Glomerular visceral epithelial cell (primary cell): ENCODE results near the gene TXNDC17.
"Not testable (repeated sequence)": the region's sequence is repeated elsewhere in the genome, so short reads cannot be mapped to it uniquely, and the experiment has no call there.

Experiments used
- DNase-seq: peaks from one replicate; pipeline ENCODE4 v3.0.0-alpha.2; 2016; ENCODE audit errors: extremely low spot score

TXNDC17 gene

DNA sequence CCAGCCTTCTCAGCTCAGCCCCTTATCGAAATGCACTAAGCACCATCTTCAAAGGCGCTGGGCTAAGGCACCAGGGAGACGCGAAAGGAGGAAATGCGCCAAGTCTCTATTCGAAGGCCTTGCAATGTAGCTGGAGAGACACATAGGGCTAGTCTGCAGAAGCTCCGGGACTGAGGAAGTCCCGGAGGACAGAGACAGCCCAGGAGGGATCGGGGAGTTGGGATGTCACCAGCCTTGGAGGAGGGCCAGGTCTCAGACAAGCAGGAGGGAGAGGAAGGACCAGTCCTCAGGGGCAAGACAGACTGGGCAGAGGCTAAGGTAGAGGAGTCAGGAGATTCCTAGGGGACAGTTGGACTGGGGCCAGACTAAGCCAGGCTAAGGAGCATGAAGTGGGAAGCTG is 19.2 kb downstream of the TXNDC17 start:
- no peak for DNase-seq

DNA sequence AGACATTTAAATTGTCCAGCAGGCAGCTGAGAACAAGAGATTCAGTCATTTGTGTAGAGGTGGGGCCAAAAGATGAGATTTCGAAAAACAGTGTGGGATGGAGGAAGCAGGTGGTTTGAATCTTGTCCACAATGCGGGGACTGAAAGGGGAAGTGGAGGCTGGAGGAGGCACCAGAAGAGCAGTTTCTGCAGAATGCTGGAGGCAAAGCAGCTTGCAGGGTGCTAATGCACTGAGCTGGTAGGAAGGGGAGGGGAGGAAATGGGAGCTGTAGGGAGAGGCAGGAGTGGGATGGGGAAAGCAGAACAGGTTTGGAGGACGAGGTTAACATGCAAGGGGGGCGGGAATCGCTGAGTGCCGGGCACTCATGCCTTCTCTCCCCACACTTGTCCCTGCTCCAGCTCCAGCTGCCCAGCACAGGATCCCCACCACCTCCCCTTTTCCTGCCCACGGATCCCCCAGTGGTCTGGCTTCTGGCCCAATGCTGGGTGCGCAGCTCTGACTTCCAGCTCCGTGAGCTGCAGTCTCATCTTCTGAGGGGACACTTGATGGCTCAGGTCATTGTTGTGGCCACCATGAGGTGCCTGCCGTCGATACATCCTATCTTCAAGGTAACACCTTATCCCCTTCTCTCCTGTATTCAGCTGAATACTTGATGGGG is 20.1 kb downstream of the TXNDC17 start:
- DNase-seq, result no peak

DNA sequence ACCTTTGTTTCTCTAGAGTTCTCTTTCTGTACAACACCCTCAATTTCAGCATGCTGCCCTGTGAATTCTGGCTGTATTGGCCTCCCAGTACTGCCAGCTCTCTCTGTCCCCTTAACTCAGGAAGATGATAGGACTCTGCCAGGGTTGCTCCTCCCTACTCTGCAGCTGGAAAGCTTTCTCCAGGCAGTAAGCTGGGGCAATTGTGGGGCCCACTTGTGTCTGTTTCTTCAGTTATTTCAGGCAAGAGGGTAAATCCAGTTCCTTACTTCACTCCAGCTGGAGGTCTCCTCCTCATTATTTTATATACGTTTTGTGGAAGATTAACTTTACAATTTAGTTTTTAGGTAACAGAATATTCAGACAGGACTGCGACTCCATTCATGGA is 20.6 kb downstream of the TXNDC17 start:
- no peak for DNase-seq

DNA sequence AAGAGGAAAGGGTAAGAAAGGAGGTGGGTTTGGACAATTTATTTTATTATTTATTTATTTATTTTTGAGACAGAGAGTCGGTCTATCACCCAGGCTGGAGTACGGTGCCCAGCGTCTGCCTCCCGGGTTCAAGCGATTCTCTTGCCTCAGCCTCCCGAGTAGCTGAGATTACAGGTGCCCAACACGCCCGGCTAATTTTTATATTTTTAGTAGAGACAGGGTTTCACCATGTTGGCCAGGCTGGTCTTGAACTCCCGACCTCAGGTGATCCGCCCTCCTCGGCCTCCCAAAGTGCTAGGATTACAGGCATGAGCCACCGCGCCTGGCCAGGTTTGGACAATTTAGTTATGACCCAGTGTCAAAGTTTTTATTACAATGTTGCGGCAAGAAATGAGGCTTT is 22.3 kb downstream of the TXNDC17 start:
- DNase-seq, result not testable (repeated sequence)

DNA sequence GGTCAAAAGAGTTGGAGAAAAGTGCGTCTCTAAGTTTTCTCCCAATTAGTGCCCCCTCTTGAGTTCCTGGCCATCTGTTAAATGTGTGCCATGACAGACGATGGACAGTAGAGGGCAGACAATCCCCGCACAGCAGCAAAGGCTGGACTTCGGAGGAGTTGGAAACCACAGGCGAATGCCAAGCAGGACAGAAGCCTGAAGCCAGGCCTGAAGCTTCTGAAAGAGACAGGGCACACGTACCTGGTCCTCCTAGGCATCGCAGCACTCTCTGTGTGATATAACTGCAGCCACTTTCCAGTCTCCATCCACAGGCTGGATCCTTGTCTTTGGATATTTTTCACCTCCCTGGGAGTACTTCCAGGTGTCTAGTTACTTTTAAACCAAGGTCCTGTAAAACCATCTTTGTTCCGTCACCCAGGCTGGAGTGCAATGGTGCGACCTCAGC is 25.2 kb downstream of the TXNDC17 start:
- peak; percentile 87 for DNase-seq

DNA sequence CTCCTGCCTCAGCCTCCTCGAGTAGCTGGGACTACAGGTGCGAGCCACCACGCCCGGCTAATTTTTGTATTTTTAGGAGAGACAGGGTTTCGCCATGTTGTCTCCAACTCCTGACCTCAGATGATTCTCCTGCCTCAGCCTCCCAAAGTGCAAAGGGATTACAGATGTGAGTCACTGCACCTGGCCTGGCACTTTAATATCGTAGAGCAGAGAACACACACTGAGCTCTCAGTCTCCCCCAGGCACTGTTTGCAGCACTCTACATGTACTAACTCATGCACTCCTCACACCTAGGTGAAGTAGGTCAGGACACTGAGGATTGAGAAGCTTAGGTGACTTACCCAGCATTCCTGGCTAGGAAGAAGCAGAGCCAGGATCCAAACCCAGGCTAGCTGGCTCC is 25.7 kb downstream of the TXNDC17 start:
- no peak for DNase-seq

DNA sequence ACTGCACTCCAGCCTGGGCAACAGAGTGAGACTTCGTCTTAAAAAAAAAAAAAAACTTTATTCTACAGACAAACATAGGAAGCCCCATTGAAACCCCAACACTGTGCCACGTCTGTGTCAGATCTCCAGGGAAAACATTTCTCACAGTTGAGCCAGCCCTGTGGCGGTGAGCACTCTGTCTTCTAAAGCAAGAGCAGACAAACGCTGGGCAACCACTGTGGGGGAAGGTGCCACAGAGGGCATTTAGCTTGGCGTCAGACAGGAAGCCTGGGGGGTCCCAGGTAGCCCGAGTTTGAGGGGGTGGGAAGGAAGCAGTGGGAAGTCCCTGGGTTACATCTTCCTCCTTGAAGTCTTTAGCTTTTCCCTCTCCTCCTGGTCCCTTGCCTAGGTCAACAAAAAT is 26.7 kb downstream of the TXNDC17 start:
- no peak for DNase-seq

DNA sequence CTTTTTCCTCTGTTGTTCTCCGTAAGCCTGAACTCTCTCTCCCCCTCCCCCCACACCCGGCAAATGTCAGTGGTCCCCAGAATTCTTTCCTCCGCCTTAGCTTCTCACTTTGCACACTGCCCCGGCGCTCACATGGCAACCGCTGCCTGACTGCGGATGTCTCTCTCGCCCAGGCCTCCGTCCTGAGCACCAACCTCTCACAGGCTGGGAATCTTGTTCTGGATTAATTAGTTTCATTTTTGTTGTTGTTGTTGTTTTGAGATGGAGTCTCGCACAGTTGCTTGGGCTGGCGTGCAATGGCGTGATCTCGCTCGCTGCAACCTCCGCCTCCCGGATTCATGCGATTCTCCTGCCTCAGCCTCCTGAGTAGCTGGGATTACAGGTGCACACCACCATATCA is 27.4 kb downstream of the TXNDC17 start:
- no peak for DNase-seq

DNA sequence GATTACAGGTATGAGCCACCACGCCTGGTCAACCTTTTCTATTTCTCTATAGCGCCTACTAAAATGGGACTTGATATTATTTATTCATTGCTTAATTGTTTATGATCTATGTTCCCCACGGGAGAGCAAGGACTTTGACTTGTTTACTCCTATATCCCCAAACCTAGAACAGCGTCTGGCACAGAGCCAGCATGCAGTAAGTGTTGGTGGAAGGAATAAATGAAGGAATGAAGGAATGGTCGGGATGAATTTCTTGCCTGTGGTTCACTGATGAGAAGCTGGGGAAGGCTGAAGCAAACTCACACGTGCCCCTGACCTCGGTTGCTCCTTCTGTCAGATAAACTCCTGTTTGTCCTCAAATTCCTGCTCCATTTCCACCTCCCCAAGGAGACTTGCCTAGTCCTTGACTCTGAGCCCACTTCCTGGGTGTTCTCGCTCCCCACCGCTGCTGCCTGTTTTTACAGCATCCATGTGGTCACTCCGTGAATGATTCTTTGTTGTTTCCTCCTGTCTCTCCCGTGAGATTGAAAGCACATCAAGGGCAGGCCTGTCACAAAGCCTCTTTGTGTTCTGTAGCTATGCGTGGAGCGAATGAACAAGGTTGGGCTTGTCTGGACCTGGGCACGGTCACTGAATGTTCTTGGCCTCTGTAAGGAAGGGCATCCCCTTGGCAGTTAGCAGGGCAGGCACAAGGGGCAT is 28.0 kb downstream of the TXNDC17 start:
- no peak for DNase-seq

DNA sequence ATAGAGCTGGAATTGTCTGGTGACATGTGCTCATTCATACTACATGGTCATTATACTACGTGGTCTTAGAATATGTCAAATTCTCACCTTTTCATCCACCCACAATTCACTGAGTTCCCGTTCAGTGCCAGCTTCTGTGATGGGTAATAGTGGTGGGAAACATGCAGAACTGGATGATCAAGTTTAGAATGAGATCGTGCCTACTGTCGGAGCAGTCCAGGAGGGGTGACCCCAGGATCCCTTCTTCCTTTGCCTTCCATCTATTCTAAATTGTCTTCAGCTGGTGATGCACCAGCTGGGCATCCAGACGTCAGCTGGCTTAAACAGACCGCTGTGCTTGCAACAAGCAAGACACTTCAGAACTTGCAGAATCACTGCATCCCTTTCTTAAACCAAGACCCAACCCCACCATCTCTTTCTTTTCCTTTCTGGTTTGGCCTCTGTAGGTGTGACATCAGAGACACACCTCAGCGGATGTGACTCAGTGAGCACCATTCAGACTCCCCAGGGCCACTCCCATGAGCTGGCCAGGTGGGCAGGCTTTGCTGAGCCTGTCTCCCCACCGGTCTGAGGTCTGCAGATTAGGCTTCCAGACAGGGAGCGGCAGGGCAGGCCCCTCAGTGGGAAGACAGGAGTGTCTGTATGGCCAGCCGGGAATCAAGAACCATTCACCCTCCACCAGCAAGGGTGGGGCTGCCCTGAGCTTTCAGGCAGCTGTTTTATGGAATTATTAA is 28.8 kb downstream of the TXNDC17 start:
- no peak for DNase-seq

DNA sequence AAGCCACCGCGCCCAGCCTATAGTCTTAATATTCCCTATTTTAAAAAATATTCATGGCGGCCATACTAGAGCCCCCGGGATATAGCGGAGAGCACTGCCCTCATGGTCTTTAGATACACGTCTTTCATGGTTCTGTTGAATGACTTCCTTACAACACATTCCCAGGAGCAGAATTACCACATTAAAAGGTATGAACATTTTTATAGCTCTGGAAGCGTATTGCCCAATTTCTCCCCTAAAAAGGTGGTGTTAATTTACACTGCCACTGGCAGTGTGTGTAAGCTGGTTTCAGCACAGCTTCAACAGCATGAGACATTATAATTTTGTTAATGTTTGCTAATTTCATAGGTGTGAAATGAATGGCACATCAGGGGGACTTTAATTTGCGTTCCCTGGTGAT is 29.7 kb downstream of the TXNDC17 start:
- no peak for DNase-seq

DNA sequence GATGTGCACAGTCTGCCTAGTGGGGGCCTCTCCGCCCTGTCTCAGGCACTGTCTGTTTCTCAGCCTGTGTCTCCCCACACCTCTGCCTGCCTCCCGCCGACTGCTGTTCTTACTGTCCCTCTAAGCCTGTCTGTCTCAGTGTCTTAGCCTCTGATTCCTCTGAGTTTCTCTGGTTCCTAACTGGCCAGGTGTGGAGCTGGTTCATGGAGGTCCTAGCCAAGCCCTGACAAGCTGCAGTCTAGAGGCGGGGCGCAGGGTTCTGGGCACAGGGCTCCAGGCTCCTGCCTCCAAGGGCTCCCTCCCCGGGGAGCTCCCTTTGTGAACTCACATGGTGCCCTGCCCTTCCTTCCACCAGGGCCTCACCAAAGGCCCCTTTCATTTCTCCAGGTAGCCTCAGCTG is 30.1 kb downstream of the TXNDC17 start:
- no peak for DNase-seq

DNA sequence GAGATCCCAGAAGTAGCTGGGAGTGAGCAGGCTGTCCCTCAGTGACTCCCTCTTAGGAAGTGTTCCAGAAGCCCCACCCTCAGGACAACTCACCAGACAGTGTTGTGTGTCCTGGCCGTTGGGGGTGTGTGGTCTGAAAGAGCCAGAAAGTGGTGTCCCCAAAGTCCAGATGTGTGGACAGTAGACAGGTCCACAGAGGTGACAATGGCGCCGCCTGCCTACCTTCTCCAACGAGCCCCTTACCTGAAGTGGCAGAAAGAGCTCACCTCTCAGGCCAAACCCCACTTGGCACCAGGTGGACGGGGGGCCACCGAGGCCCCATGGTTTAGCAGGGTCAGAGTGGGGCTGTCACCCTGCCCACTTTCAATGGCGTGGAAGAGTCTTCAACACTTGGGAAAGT is 30.6 kb downstream of the TXNDC17 start:
- no peak for DNase-seq

DNA sequence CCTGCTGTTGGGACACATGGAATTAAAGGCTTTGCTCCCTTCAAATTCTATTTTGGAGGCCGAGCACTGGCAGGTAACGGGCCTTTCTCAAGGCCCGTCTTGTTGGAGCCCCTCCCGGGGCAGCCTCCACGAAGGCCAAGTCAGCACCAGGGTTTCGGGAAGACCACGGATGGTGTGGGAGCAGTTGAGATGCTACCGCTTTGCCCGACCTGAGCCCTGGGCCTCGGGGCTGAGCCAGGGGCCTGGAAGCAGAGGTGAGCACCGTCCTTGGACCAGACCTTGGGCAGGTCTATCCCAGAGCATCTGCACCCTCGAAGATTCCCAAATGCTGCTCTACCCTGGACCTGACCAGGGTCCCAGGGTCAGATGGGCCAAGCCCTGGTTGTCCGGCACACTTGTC is 33.7 kb downstream of the TXNDC17 start:
- DNase-seq, result no peak

DNA sequence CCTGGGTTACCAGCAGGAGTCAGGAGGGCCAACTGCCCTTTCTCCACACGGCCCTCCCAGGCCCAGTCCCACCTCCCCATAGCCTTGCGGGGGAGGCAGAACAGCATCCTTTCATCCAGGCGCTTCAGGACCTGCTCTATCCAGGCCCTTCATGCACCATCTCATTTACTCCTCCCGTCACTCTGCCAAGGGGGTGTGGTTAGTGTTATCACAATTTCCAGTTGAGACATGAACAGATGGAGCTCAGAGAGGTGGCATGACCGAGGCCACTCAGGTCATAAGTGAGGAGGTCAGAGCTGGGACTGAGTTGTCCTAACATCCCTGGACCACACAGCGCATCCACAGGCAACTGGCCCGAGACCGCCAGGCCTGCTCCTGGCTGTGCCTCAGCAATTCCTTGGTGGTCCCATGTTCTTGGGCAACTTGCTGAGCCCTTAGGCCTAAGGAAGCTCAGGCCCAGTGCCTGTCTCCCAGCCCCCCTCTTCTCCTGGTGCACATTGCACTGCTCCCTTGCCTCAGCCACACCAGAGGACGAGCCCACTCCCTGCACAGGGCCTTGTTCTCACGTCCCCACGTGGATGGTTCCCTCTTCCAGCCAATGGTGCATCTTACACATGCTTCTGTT is 34.5 kb downstream of the TXNDC17 start:
- no peak for DNase-seq

DNA sequence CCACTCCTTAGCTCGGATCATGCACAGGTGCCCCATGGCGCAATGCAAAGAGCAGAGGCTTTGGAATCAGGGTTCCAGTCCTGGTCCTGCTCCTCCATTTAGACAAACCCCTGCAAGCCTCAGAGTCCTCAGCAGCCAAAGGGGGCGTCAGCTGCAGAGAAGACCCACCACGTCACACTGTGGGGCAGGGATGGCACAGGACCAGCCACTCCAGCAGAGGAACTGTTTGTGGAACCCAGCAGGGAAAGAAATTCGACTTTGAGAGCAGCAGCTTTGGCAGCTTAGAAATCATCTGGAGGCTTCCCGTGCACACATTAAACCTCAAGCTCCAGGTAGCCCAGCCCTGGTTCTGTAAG is 35.9 kb downstream of the TXNDC17 start:
- DNase-seq, result no peak

DNA sequence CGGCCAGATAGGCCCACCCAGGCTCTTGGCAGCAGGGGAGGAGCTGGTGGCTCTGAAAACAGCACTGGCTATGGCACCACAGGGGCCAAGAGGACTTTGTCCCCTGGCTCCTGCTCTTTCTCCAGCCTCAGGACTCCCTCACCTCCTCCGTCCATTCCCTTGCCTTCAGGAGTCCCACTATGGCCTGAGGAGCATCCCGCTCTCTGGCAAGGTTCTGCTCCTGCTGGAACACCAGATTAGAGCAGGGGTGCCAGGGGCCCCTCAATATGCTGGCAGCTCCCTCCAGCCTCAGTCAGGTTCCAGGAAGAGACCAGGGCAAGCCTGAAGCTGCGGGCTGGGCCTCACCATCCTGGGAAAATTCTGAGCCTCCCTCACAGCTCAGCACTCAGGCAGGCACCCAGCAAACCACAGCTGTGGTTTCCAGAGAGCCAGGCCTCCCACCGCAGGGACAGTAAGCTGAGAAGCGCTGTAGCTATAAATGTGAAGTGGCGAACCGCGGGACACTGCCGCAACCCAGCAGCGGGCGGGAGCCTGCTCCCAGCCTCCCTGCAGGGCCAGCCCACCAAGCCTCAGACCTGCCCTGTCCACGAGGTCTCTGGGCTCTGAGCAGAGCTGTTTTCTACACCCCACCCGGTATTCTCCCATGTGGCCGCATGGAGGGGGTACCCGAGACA is 36.4 kb downstream of the TXNDC17 start:
- DNase-seq, result peak; percentile 86

DNA sequence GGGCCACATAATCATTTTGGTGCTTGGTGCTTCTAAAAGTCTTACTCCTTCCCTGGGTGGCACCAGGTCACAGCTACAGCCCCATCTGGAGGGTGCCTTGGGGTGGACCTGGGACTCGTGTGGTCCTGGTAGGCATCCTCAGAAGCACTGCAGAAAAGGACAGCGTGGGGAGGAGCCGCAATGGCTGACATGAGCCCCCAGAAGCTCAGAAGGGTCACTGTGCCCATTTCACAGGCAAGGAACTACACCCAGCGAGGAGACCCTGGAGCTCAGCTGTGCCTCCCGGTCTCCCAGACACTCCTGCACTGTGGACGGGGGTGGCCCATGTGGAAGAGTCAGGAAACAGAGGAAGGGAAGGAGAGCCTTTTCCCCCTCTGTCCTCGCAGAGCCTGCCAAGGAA is 37.1 kb downstream of the TXNDC17 start:
- no peak for DNase-seq

DNA sequence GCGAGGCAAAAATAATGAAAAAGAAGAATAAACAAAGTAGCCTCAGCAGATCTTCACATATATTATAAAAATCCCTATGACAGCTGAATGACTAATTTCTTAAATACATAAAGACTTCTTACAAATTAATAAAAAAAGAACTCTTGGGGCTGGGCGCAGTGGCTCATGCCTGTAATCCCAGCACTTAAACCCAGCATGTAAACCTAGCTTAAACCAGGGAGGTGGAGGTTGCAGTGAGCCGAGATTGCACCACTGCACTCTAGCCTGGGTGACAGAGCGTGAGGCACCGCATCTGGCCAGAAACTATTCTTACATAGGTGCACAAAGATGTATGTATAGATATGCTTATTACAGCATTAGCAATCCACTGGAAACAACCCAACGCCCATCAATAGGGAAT is 38.4 kb downstream of the TXNDC17 start:
- DNase-seq, result no peak

DNA sequence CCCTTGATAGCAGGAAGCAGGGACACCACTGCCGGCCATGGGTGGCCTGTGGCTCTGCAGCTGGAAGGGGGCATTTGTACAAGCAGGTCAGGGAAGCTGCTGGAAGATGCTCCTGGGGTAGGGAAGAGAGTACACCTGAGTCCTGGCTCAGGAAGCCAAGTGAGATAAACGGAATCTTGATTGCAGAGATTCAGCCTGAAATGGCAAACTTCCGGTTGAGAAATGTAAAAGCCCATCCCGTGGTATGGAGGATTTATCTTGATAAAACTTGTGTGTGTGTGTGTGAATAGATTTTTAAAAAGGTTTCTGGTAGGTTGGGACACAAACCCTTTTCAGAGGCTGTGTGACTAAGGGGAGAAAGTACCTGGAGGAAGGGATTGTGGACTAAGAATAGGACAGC is 40.3 kb downstream of the TXNDC17 start:
- no peak for DNase-seq

DNA sequence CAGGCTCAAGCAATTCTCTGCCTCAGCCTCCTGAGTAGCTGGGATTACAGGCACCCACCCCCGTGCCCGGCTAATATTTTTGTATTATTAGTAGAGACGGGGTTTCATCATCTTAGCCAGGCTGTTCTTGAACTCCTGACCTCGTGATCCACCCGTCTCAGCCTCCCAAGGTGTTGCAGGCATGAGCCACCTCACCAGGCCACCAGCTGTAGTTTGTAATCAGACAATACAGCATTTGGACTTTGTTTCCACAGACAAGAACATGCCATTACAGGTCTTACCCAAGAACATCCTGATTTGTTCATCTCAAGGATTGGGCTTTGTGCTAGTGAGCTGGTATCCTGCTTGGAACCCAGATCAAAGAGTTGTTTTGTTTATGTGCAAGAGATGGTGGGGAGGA is 40.8 kb downstream of the TXNDC17 start:
- no peak for DNase-seq

DNA sequence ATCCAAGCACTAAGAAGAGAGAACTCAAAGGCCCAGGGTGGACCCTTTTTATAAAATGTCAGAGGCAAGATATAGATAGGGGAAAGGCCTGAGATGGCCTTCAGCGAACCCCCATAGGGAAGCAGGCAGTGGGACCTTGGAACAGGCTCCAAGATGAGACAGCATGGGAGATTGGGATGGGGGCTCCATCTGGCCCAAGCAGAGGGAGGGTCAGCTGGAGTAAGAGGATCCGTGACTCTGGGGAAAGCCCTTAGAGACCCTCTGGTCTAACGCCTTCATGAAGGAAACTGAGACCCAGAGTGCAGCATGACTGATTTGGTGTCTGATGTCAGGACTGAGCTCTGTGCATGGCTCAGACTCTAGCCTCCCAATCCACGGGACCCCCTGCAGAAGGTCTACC is 41.5 kb downstream of the TXNDC17 start:
- DNase-seq, result no peak
